GM20000 (cell line): ENCODE results near the gene GCNT1.
"Not testable (repeated sequence)": the region's sequence is repeated elsewhere in the genome, so short reads cannot be mapped to it uniquely, and the experiment has no call there.

Experiments
- DNase-seq: peaks from one replicate; pipeline ENCODE4 v3.0.0; 2012; ENCODE audit warnings: low spot score
- CTCF ChIP-seq: IDR thresholded peaks from 2 replicates; pipeline ENCODE4 v1.5.1; 2012; ENCODE audit warnings: mild to moderate bottlenecking, control low read depth; ENCODE audit errors: extremely low read depth, missing control alignments

Gene GCNT1

GRCh38 chr9:76521244-76521681, 62.3 kb downstream of the GCNT1 start:
- no peak for TF ChIP-seq CTCF
- no peak for DNase-seq

GRCh38 chr9:76521906-76522305, 62.9 kb downstream of the GCNT1 start:
- no peak for DNase-seq
- TF ChIP-seq CTCF: no peak

GRCh38 chr9:76523617-76524200, 64.7 kb downstream of the GCNT1 start:
- DNase-seq: not testable (repeated sequence)

- DNase-seq: no peak
- TF ChIP-seq CTCF: no peak
Observed at GRCh38 chr9:76525196-76525595, 66.2 kb downstream of the GCNT1 start.

GRCh38 chr9:76526026-76526425, 67.0 kb downstream of the GCNT1 start:
- TF ChIP-seq CTCF: no peak
- DNase-seq: no peak

GRCh38 chr9:76528056-76528455, 69.1 kb downstream of the GCNT1 start:
- DNase-seq: no peak
- no peak for TF ChIP-seq CTCF

GRCh38 chr9:76528642-76529190, 69.7 kb downstream of the GCNT1 start:
- DNase-seq: no peak
- TF ChIP-seq CTCF: no peak

GRCh38 chr9:76529653-76530052, 70.7 kb downstream of the GCNT1 start:
- TF ChIP-seq CTCF: no peak
- DNase-seq: no peak
